Stimulated activated CD8-positive, alpha-beta memory T cell treated with anti-CD3 and anti-CD28 coated beads, Interleukin-7, amount 100 ng/mL, for 4 hours (primary cell): ENCODE measurements around the gene CYTH2.
"Not testable (repeated sequence)": the region's sequence is repeated elsewhere in the genome, so short reads cannot be mapped to it uniquely, and the experiment has no call there.

Source experiments
- DNase-seq, 2 donors: peaks; one replicate each; pipeline ENCODE4 v3.0.0-alpha.2; 2020; ENCODE audit warnings: low read depth in 2 of 2

CYTH2 gene

DNA sequence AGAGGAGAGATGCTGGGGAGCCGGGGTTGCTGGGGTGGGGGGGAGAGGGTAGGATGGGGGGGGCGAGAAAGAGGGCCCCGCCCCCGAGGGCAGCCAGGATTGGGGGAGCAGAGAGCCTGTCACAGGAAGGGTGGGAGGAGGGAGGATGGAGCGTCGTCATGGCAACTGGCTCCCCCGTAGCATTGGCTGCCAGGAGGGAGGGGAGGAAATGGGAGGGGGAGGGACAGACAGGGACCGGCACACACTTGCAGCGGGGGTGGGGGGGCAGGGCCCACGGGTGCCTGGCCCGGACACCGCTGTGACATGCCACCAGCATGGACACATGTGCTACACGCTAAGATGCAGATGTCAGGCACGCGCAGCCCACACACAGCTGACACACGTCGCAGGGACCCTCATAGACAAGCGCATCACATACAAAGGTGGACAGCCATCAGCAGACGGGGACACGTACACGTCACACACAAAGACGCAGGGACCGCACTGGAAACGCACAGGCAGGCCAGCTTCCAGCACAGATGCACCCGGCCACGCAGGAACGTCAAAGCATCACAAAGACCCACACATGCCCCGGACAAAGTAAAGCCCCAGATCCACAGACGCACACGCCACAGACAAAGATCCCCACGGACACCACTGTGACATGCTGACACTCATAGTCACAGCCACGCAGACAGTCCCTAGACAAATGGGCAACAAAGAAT is 42.8 kb downstream of the CYTH2 start, which contains the start of gene LMTK3:
LMTK3 (minus strand) TSS at position 36 of the 704 bp plus-strand sequence. CDS start 259 bp downstream, outside the sequence.
- DNase-seq: peak; percentile 68 to 71

DNA sequence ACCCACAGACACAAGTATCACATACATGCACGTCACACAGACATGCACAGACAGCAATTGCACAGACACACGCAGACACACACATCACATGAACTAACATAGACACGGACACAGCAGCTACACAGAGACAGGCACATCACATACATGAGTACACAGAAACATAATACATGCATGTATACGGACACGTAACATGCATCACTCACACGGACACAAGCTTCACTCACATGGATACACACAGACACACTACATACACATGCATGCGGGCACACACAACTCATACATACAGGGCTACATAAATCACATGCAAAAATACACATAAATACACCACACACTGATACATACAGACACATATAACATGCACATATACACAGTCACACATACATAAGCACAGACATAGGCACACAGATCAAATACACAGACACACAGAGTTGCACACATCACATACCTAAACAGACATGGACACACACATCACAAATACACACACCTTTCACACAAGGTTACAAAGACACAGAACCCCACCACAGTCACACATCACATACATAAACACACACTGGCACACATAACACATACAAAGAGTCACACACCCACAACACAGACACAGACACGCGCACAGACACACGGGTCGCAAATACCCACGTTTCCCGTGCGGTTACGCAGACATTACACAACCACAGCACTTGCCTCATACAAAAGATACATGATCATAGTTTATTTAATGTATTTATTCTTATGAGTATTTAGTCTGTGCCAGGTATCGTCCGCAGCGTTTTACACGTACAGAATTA is 43.5 kb downstream of the CYTH2 start:
- DNase-seq: no peak

DNA sequence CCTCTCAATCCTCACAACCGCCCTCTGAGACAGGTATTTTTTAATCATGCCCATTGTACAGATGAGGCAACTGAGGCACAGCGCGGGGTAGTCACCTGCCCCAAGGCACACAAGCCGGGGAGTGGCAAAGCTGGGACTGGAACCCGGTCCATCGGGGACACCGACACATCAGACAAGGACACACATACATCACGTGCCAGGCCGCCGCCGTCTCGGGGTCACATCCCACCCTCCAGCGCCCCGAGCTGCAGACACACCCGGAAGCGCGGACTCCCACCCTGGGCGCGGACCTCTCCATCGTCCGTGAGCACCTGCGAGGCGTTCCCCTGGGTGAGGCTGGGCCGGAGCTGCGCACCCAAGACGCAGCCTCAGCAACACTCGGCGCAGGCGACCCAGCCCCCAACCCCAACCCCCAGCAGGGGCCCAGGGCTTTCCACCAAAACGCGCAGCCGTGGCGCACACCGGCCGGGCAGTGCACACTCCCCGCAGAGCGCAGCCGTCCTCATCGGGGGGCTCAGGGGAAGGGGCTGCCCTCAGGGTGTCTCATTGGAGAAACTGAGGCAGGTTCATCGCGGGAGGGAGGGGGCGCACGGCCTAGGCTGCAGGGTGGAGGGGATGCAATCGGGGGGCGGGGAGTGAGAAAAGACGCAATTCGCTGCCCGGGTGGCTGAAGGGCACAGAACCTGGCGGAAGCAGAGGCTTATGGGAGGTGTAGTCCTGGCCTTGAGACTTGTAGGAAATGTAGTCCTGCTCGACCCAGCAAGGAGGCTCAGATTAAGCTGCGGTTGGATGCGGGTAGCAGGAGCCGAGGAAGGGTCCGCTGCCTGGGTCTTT is 44.3 kb downstream of the CYTH2 start:
- DNase-seq: peak; percentile 54 to 66

DNA sequence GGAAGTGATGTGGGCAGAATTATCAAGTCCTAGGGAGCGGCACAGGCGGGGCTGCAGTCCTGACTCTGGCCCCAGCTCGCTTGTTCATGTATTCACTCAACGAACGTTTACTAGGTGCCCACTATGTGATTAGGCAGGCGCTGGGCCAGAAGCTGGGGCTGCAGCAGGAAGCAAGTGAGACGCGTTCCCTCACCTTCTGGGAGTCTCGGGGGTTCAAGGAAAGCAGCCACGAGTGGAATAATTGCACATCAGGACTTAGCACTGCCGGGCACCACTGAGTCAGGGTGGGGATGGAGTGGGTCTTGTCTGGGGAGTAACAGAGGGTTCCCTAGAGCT is 44.9 kb downstream of the CYTH2 start:
- no peak for DNase-seq

DNA sequence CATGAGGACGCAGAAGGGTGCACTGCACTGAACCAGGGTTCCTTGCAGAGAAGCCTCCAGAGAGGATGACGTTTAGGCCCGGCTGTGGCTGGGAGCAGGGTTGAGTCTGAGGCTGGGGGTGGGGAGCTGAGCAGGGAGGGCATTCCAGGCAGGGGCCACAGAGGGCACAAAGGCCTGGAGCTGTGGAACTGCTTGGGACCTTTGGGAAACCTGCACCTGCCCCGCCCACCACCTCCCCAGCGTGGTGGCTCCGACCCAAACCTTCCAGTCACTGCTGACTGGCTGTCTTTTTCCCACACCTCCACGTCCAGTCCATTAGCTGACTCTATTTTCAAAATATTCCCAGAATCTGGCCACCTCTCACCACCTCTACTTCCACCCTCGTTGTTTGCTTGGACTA is 47.4 kb downstream of the CYTH2 start:
- no peak for DNase-seq

DNA sequence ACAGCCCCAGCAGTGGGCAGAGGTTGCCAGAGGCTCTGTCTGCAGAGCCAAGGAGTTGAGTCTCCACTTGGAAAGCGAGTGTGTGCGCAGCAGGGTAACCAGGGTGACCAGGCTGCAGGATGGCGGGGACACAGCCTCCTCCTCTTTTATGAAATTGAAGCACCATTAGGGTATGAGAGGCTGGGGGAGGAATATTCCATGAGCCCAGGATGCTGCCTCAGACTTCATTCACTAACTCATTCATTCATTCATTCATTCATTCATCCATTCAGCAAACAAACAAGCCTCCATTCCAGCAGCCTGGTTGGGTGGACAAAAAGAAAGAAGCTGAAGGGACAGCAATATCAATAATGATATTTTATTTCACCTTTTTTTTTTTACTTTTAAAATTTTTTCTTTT is 49.0 kb downstream of the CYTH2 start:
- DNase-seq: no peak

DNA sequence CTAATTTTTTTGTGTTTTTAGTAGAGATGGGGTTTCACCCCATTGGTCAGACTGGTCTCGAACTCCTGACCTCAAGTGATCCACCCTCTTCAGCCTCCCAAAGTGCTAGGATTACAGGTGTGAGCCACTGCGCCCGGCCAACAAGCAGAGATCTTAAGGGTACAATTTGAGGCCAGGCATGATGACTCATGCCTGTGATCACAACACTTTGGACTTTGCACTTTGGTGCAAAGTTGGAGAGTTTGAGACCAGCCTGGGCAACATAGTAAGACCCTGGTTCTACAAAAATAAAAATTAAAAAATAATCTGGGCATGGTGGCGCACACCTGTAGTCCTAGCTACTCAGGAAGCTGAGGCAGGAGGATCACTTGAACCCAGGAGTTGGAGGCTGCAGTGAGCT is 50.3 kb downstream of the CYTH2 start:
- DNase-seq: not testable (repeated sequence)

DNA sequence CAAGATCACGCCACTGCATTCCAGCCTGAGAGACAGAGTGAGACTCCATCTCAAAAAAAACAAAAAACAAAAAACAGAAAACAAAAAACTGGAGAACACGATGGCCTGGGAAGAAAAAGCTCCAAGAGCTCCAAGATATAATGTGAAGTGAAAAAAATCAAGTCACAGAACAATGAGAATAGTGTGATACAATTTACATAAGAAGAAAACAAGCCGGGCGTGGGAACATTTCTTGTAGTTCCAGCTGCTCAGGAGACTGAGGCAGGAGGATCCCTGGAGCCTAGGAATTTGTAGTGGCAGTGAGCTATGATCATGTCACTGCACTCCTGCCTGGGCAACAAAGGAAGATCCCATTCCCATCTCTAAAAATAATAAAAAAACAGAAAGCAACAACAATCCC is 51.0 kb downstream of the CYTH2 start:
- no peak for DNase-seq

DNA sequence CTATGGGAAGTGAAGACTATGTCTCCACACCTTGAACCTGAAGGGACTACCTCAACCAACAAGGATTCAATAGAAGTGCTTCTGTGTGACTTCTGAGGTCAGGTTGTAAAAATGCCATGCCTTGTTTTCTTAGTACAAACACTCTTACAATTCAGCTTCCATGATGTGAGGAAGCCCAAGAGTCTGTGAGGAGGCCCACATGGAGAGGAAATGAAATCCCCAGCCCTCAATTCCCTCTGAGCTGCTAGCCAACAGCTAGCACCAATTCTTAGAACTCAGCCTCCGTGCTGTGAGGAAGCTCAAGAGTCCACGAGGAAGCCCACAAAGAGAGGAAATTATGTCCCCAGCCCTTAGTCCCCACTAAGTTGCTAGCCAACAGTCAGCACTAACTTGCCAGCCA is 55.1 kb downstream of the CYTH2 start:
- DNase-seq: no peak

DNA sequence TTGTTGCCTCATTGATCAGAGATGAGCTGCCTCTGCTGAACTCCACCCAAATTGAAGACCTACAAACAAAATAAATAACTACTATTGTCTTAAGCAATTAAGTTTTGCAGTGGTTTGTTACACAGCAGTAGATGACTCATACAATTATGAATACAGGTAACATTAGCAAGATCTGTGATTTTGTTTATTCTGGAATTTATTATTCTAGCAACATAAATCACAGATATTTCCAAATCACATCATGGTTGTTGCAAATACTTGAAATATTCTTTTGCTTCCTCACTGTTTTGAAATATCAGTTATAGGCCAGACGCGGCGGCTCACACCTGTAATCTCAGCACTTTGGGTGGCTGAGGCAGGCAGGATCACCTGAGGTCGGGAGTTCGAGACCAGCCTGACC is 55.6 kb downstream of the CYTH2 start:
- no peak for DNase-seq

DNA sequence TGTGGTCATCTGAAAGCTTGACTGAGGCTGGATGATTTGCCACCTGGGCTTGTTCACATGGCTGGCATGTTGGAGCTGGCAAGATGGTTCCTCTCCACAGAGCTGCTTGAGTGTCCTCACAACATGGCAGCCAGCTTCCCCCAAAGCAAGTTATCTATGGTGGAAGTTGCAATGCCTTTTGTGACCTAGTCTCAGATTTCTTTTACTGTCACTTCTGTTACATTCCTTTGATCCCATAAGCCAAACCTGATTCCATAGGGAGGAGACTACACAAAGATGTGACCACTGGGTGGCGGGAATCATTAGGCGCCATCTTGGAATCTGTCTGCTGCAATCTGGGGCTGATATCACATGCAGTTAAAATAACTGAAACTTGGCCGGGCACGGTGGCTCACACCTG is 60.0 kb downstream of the CYTH2 start:
- DNase-seq: no peak

DNA sequence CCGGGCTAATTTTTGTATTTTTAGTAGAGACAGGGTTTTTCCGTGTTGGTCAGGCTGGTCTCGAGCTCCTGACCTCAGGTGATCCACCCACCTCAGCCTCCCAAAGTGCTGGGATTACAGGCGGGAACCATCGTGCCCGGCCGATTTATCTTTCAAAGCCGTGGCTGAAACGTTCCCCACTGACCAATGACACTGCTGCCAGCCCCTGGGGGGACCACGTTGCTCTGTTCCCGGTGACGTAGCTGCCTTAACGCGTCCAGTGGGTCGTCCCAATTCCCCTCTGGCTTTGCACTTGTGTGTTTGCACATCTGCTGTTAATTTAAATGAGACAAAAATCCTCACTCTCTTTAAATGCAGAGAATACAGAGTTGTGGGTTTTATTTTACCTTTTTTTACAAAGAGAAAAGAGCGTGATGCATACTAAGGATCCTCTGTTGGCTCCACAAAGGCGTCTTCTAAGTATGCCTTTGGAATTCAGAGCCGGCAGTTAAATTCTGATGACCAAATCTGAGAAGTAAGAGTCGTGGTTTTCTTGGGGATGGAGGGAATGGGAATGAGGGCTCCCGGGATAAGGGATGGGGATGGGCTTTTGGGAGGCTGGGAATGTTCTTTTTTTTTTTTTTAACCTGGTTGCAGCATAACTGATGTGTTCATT is 61.0 kb downstream of the CYTH2 start:
- no peak for DNase-seq

DNA sequence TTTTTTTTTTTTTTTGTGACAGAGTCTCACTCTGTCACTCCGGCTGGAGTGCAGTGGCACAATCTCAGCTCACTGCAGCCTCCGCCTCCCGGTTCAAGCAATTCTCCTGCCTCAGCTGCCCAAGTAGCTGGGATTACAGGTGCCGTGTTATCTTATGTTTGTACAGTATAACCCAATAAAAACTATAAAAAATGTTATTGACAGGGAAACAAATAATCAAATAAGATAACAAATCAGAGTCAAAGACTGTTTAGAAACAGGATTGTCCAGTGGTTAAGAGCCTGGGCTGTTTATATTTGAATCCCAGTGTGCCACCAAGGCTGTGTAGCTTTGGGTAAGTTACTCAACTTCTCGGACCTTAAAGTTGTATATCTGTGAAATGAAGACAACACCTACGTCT is 61.6 kb downstream of the CYTH2 start:
- DNase-seq: no peak
